GM20431 (cell line): ENCODE results near the gene FBXO7.
"Not testable (repeated sequence)": the region's sequence is repeated elsewhere in the genome, so short reads cannot be mapped to it uniquely, and the experiment has no call there.

Experiments
- in situ Hi-C: fragments of 300-500 bp; cut with MseI, MboI; formaldehyde crosslinking; loops from one replicate; pipeline ENCODE4 v1.15.0; 2020; ENCODE audit warnings: low sequenced_read_pairs; ENCODE audit not compliant: unreplicated experiment

The FBXO7 gene

GRCh38 chr22:32474635-32475467 is at the start of gene FBXO7:
TSS of gene FBXO7 (plus strand) at chr22:32474811. CDS start at chr22:32475003, 192 bp downstream.
- in situ Hi-C loops: loop anchor here (25.0 kb wide), 1 partner anchor 488 kb away; no protein-coding TSS in a partner anchor

- in situ Hi-C loops: no loop called here
These were observed 47.7 kb upstream of the FBXO7 start for GRCh38 chr22:32426881-32427280.

- in situ Hi-C loops: no loop called here
These were observed 44.3 kb upstream of the FBXO7 start for GRCh38 chr22:32430352-32430751.

GRCh38 chr22:32444068-32444467 is 30.5 kb upstream of the FBXO7 start:
- in situ Hi-C loops: no loop called here

- in situ Hi-C loops: no loop called here
These were observed 28.3 kb upstream of the FBXO7 start for GRCh38 chr22:32446321-32446720.

- in situ Hi-C loops: no loop called here
These were observed 25.6 kb upstream of the FBXO7 start for GRCh38 chr22:32448980-32449379.

- in situ Hi-C loops: loop anchor here (25.0 kb wide), 1 partner anchor 470 kb away; no protein-coding TSS in a partner anchor
These were observed 17.6 kb upstream of the FBXO7 start for GRCh38 chr22:32457031-32457430.

GRCh38 chr22:32462452-32462851 is 12.2 kb upstream of the FBXO7 start:
- in situ Hi-C loops: loop anchor here (25.0 kb wide), 1 partner anchor 475 kb away; no protein-coding TSS in a partner anchor

- in situ Hi-C loops: loop anchor here (25.0 kb wide), 1 partner anchor 478 kb away; no protein-coding TSS in a partner anchor
These were observed 8.9 kb upstream of the FBXO7 start for GRCh38 chr22:32465661-32466060.

GRCh38 chr22:32466496-32466895 is 8.1 kb upstream of the FBXO7 start:
- in situ Hi-C loops: loop anchor here (25.0 kb wide), 1 partner anchor 479 kb away; no protein-coding TSS in a partner anchor

- in situ Hi-C loops: loop anchor here (25.0 kb wide), 1 partner anchor 483 kb away; no protein-coding TSS in a partner anchor
These were observed 4.8 kb upstream of the FBXO7 start for GRCh38 chr22:32469799-32470212.

GRCh38 chr22:32473388-32473952 is 1.1 kb upstream of the FBXO7 start:
- in situ Hi-C loops: loop anchor here (25.0 kb wide), 1 partner anchor 486 kb away; no protein-coding TSS in a partner anchor

GRCh38 chr22:32475468-32476010 is 928 bp downstream of the FBXO7 start:
- in situ Hi-C loops: no loop called here

GRCh38 chr22:32476281-32477195 is 1.9 kb downstream of the FBXO7 start:
- in situ Hi-C loops: no loop called here

- in situ Hi-C loops: no loop called here
These were observed 3.0 kb downstream of the FBXO7 start for GRCh38 chr22:32477596-32477995.

GRCh38 chr22:32478552-32478951 is 3.9 kb downstream of the FBXO7 start:
- in situ Hi-C loops: not testable (repeated sequence)

- in situ Hi-C loops: no loop called here
These were observed 4.4 kb downstream of the FBXO7 start for GRCh38 chr22:32478994-32479393.

GRCh38 chr22:32480238-32480637 is 5.6 kb downstream of the FBXO7 start:
- in situ Hi-C loops: no loop called here

- in situ Hi-C loops: no loop called here
These were observed 8.1 kb downstream of the FBXO7 start for GRCh38 chr22:32482708-32483107.
